GM19043 (cell line): ENCODE data around the gene DOCK4.

Experiments used
- ATAC-seq: cut with Tn5 transposase; IDR thresholded peaks from one replicate; pipeline ENCODE4 v1.9.1; 2021; ENCODE audit warnings: low read depth; ENCODE audit not compliant: unreplicated experiment

The DOCK4 gene

DNA sequence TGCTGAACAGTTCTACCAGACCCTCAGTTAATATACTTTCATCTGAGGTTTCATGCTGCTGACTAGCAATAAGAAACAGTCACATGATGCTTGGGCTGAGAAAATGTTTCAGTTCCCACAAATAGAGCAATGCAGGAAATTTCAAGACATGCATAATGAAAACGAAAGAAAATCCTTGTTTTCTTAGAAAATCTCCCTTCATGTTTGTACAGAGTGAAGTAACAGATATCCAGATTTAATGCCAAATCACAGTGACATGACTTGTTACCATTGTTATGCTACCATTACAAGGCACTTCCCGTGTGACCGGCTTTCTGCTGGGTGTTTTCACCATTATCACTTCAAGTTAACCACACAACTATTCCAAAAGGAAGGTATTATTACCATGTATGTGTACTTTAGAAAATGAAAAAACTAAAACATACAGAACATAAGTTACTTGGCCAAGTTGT is 121.7 kb downstream of the DOCK4 start:
- ATAC-seq = peak; percentile 43

GRCh38 chr7:112083776-112084355 is 122.3 kb downstream of the DOCK4 start:
- no peak for ATAC-seq

GRCh38 chr7:112082306-112082705 is 123.9 kb downstream of the DOCK4 start:
- no peak for ATAC-seq

DNA sequence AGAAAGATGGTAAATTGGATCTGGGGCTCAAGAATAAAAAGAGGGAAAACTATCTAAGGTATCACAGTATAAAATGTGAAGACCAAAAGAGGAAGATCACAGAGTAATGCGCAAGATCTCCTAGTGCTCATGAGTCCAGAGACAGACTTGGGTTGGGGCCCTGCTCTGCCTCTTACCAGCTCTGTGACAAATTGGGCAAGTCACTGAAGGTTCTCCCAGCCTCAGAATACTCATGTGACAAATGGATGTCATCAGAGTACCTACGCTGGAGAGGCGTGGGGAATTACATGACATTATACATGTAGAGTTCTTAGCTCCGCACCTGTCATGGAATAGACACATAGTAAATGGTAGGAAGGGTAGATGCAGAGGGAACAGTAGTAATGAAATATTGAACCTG is 124.4 kb downstream of the DOCK4 start:
- ATAC-seq = no peak

DNA sequence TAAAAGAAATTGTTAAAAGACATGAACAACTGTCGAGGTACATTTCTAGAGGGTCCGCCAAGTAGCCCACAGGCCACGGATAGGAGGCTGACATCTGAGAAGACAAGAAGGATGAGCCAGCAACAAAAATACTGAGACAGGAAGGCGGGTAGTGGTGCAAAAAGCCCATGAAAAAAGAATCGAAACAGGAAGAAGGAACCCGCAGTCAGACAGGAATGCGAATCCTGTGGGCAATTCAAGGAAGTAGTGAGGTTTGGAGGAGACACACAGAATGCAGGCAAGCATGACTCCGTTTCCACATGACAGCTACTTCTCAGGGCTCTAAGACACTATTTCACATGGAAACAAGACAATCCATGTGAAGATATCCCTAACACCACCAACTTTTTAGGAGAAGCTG is 125.2 kb downstream of the DOCK4 start:
- ATAC-seq = no peak

DNA sequence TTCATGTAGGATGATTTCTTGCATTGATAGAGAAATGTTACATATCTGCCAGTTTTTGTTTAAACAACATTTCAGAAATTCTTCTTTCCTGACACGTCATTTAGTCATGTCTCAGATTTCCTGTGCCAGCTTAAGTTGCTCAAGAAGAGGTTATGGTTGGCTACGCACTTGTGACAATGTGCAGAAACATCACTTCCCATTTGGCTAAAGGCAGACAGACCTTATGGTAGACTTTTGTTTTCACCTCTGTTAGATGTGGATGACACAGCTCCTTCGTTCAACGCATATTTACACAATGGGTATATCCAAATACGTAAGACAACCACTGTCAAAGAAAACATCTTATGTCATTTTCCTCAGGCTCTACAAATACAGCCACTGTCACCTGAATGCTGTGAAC is 125.8 kb downstream of the DOCK4 start:
- peak; percentile 80 for ATAC-seq

- ATAC-seq = no peak
Measured at GRCh38 chr7:112079673-112080072, 126.5 kb downstream of the DOCK4 start.

DNA sequence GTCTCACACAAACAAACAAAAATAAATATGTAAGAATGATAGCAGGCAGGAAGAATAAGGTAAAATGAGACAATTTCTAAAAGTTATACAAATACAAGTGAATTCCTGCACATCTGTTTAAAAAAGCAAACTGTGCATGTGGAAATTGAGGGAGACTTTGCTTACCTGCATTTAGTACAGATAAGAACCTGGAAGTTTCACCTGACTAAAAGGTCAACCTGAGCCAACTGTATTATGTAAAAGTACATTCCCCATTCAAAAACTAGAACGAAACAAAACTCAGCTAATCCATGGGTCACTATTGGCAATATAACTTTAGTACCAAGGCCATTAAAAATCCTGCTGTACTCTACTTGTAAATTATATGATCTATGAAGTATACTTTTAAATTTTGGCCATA is 127.1 kb downstream of the DOCK4 start:
- ATAC-seq = no peak

DNA sequence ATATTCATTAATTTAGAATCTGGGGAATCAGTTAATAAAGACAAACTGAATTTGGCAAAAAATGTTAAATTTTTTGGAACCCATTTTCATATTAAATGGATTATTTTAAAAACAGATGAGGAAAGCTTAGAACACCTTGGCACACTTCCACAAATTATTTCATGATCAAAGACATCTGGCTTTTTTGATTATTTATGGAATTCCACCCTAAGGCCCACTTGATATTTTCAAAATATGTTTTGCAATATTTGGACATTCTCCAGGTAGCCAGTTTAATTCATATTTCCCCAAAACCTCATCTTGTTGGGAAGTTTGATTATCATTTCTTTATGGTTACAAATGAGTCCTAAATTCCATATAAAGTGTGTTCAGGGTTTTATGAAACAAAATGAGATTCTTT is 129.9 kb downstream of the DOCK4 start:
- no peak for ATAC-seq

DNA sequence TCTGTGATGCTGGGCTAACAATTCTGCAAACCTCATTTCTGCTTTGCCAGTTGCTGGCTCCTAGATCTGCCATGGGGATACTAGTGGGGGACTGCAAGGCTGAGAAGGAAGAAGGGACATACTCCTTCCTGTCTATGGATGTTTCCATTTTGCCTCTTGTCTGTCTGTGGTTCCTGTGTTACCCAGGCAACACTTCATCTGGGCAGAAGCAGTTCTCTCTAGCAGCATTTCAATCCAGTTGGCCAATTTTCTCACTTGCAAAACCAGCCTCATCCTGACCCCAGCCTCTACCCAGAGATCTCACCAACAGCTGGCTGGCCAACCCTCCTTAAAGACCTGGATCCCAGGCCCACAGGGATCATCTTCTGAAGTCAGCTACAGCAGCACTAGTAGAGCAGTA is 131.7 kb downstream of the DOCK4 start:
- no peak for ATAC-seq

- ATAC-seq = no peak
Measured at GRCh38 chr7:112073530-112073929, 132.7 kb downstream of the DOCK4 start.

GRCh38 chr7:112072541-112073245 is 133.5 kb downstream of the DOCK4 start:
- ATAC-seq = no peak

DNA sequence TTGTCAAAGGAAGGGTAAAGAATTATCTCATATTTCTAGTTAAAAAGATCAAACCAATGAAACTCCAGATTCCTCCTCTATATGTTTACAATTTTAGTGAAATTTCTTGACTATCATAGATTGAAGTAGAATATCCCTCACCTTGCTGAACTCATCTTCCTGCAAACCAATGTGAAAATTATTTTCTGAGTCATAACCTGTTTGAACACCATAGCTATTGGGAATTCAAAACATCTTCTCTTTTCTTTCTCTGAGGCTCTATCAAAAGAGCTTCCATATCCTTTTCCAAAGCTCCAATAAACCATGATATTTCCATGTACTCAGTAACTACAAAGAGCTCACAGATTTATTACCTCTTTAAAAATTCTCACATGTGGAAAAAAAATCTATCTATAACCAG is 134.3 kb downstream of the DOCK4 start:
- no peak for ATAC-seq

DNA sequence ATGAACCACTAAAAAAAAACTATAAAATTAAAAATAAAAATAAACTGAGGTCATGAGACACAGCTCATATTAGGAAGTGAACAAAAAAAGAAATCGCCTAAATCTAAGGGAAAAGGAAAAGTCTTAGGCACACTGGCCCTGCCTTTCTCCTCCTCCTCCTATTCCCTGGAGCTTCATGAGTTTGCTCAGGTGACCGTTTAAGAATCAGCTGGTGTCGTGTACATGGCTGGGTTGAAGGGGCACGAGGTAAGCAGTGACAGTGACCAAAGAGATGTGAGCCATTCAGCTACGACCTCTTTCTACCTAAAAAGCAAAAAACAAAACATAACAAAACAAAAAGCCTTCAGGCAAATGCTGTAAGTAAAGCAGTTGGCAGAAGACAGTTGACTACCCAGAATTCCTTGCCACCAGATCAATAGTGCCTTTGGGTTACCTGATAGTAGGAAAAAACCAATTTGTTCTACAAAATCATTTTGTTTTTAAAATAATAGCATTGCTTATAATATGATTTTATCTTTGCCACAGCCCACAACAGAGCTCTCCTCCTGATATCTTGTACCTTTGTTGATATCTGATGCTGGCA is 135.4 kb downstream of the DOCK4 start:
- ATAC-seq = no peak

DNA sequence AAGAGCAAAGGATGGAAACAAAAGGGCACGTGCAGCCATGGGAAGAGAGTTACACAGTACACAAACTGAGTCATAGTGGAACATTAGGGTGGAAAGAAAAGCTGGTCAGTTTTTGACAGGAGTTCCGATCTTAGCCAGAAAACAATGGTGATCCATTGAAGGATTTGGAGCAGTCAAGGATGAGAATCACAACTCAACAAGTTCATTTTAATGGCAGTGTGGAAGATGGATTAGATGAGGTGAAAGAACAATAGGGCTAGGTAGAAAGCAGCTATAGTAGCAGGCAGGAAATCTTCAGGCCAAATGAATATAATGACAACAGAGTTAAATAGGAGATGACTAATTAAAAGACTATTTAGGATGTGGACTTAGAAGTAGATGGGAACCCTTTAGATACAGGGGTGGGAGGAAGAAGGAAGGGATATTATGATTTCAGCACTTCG is 136.3 kb downstream of the DOCK4 start:
- no peak for ATAC-seq

DNA sequence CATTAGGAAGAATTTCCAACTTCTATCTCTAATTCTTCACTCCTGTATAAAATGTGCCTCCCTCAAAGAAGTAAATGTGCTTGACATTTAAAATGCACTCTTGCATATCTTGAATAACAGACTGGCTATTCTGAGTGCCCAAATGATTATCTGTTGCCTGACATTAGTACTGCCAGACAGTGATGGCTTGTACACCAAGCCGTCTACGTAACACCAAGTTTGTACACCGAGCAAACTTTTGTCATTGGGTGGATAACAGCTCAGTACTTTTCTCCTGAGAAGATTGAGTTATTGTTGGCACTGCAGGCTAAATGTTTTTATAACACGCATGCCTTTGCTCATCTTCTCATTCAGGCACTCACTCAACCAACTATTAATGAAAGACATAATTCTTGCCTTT is 137.2 kb downstream of the DOCK4 start:
- no peak for ATAC-seq

GRCh38 chr7:112067632-112068540 is 138.3 kb downstream of the DOCK4 start:
- no peak for ATAC-seq

GRCh38 chr7:112067200-112067599 is 139.0 kb downstream of the DOCK4 start:
- ATAC-seq = no peak

GRCh38 chr7:112065758-112066157 is 140.4 kb downstream of the DOCK4 start:
- no peak for ATAC-seq

- ATAC-seq = no peak
Measured at GRCh38 chr7:112064627-112065385, 141.4 kb downstream of the DOCK4 start.
